GM20000 (cell line): ENCODE results near the gene CAB39.
"Not testable (repeated sequence)": the region's sequence is repeated elsewhere in the genome, so short reads cannot be mapped to it uniquely, and the experiment has no call there.

Experiments used
- DNase-seq: peaks from one replicate; pipeline ENCODE4 v3.0.0; 2012; ENCODE audit warnings: low spot score
- TF ChIP-seq, protein P1 (sequence below): IDR thresholded peaks from 2 replicates; pipeline ENCODE4 v1.5.1; 2012; ENCODE audit warnings: mild to moderate bottlenecking, control low read depth; ENCODE audit errors: extremely low read depth, missing control alignments

Gene CAB39

DNA sequence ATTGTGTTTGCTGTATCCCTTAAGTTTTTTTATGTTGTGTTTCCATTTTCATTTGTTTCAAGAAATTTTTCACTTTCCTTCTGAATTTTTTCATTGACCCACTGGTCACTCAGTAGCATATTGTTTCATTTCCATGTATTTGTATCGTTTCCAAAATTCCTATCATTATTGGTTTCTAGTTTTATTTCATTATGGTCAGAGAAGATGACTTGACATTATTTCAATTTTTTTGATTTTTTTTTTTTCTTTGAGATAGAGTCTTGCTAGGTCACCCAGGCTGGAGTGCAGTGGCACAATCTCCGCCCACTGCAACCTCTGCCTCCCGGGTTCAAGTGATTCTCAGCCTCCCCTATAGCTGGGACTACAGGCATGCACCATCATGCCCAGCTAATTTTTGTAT, 11.3 kb upstream of the CAB39 start:
- no peak for DNase-seq

DNA sequence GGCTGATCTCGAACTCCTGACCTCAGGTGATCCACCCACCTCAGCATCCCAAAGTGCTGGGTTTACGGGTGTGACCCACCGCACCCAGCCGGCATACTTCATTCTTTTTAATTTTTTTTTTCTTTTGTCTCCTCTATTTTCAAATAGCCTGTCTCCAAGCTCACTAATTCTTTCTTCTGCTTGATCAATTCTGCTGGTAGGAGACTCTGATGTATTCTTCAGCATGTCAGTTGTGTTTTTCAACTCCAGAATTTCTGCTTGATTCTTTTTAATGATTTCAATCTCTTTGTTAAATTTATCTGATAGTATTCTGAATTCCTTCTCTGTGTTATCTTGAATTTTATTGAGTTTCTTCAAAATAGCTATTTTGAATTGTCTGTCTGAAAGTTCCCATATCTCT, 10.2 kb upstream of the CAB39 start:
- DNase-seq, result not testable (repeated sequence)

More for the DNA sequence above, 11.3 kb upstream of the CAB39 start:
- TF ChIP-seq, protein P1, sequence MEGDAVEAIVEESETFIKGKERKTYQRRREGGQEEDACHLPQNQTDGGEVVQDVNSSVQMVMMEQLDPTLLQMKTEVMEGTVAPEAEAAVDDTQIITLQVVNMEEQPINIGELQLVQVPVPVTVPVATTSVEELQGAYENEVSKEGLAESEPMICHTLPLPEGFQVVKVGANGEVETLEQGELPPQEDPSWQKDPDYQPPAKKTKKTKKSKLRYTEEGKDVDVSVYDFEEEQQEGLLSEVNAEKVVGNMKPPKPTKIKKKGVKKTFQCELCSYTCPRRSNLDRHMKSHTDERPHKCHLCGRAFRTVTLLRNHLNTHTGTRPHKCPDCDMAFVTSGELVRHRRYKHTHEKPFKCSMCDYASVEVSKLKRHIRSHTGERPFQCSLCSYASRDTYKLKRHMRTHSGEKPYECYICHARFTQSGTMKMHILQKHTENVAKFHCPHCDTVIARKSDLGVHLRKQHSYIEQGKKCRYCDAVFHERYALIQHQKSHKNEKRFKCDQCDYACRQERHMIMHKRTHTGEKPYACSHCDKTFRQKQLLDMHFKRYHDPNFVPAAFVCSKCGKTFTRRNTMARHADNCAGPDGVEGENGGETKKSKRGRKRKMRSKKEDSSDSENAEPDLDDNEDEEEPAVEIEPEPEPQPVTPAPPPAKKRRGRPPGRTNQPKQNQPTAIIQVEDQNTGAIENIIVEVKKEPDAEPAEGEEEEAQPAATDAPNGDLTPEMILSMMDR, result no peak

DNA sequence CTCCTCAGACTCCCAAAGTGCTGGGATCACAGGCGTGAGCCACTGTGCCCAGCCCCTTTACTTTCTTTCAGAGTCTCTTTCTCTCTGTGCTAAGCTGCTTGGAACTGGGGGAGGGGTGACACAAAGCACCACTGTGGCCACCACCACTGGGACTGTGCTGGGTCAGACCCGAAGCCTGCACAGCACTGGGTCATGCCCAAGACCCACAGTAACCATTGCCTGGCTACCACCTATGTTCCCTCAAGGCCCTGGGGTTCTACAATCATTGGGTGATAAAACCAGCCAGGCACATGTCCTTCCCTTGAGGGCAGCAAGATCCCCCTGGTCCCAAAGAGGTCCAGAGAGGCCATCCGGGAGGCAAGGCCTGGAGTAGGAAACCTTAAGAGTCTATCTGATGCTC, 9.1 kb upstream of the CAB39 start:
- DNase-seq, result no peak
- TF ChIP-seq, protein P1, result no peak

DNA sequence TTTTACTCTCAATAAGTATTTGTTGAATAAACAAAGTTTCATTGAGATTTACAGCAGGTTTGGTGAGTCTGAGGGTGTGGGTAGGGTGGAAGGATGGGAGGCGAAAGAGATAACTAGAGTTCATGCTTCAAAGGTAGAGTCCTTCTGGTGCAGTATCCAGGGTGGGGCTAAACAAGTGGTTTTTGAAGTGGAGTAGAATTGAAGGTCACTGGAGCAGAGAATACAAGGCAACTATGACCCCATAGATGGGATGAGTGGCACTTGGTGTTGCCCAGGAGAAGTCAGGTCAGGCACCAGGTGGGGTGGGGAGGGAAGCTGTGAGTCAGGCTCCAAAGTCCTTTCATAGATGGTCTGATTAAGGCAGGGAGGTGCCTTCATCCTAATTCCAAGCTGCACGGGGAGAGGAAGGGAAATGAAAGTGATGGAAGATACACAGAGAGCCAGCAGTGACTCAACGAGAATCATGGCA, 6.6 kb upstream of the CAB39 start:
- TF ChIP-seq, protein P1, result no peak
- DNase-seq, result no peak

DNA sequence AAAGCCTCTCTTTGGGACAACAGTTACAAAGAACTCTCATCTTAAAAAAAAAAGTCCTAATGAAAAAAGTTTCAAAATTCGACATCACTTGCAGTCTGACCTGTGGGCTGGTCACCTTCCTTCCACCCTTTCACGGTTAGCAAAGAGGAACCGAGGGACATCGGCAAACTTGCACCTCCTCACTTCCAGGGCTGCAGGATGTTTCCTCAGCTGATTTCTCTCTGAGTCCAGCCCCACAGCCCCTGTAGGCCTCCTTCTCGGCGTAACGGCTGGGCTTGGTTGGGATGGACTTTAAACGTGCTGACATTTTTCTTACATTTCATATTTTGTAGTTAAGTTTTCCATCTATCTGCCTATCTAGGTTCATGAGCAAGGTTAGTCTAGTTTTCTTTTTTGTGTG, 5.7 kb upstream of the CAB39 start:
- TF ChIP-seq, protein P1, result no peak

DNA sequence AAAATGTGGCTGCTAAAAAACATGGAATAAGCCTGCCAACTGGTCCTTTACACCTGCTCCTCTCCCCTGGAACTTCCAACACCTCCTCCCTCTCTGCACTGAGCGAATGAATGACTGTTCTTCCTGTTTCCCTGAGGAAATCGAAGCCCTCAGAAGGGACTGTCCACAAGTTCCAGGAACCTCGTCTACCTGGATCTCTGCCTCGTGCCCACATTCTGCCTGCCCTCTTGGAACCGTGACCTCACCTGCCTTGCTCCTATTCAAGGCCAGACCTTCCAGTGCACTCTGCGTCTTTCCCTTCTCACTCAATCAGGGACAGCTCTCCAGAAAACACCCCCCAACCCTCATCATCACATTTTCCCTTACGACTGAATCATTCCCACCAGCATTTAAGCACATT, 4.4 kb upstream of the CAB39 start:
- TF ChIP-seq, protein P1, result no peak
- DNase-seq, result no peak

More for the DNA sequence above, 5.7 kb upstream of the CAB39 start:
- no peak for DNase-seq

DNA sequence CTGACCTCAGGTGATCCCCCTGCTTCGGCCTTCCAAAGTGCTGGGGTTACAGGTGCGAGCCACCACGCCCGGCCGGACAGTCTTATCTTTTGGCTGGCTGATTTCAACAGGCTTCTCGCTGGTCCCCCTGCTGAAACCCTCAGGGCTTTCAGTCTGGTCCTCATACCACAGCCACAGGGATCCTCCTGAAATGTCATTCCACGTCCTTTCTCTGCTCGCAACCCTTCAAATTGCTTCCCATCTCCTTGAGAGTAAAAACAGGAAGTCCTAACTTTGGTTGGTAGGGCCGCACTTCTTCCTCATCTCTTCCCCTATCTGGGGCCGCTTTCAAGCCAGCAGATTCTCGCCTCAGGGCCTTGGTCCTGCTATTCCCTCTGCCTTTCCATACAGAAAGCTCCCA, 1.4 kb upstream of the CAB39 start:
- TF ChIP-seq, protein P1, result no peak
- DNase-seq, result no peak

DNA sequence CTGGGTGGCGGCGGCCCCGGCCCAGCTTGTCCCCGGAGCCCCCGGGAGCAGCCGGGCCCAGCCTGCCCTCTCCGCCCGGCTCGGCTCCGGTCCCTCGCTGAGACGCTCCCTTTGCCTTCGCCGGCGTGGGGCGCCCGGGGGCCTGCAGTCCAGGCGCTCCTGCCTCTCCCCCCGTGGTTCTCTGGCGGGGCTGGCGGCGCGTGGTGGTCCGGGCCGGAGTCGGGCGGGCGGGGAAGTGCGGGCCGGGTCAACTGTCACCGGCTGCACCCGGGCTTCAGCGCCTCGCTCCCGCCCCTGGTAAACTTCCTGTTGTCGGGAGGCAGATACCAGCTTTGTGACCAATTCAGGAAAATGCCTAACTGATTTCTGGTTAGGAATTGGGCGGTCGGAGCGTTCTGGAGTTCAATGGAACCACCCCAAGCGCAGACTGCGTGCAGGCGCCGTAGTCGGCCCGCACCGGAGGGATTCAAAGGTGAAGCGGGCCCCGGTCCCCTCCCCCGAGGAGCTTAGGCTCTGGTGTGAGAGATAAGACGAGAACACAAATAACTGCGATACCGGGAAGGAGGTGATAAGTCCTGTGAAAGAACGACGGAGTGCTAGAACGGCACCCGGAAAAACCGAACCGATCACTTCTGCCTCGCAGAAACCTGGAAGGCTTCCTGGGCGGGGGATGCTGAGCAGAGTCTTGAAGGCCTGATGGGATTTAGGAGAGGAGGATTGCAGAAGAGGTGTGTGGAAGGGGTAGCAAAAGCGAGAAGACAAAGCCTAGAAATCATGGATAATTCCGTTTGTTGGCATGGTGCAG, 891 bp downstream of the CAB39 start:
- TF ChIP-seq, protein P1, result no peak
- peak; percentile 46 for DNase-seq
